Frontal cortex (tissue), 4 donors: ENCODE measurements around the gene SLC8A1. TPM values are rescaled to one million over a fixed set of nuclear protein-coding genes. Genes with fewer than 3 reads are reported as not detected.

ENCODE experiments used
- DNase-seq, 2 donors: peaks; one replicate each; pipeline ENCODE4 v3.0.0; 2012; ENCODE audit warnings: low spot score in 2 of 2
- FAIRE-seq: peaks from 2 replicates; lab custom pipeline; 2012; peaks lifted over from hg19 to GRCh38; lab: Jason Lieb, UNC
- total RNA-seq: library from RNA; depleted of rRNA; stranded (reverse); fragments of >200 nt; gene quantifications from one replicate; pipeline ENCODE4 v1.2.3, GENCODE V29; 2014
- donor health status: control.
- donor health status: control.
- donor health status: control.

The SLC8A1 gene
- total RNA-seq, 1 donor from 2014 or later = 187 TPM

DNA sequence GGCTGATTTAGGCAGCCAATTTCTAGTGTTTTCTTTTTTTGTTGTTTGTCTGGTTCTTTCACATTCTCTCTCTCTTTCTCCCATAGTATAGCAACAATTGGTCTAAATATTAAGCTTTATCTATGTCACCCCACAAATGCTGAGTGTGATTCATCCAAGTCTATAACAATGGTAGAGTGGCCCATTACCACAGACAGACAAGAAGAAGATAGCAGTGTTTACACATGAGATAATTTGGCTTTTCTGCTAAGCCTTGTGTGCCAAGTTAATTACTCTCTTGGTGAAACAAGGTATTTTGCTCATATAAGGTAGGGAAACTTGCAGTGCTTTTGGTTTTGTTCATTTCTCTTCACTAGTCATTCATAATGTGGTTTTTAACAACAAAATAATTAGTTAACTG is 166.5 kb downstream of the SLC8A1 start:
- no peak for FAIRE-seq
- no peak for DNase-seq

DNA sequence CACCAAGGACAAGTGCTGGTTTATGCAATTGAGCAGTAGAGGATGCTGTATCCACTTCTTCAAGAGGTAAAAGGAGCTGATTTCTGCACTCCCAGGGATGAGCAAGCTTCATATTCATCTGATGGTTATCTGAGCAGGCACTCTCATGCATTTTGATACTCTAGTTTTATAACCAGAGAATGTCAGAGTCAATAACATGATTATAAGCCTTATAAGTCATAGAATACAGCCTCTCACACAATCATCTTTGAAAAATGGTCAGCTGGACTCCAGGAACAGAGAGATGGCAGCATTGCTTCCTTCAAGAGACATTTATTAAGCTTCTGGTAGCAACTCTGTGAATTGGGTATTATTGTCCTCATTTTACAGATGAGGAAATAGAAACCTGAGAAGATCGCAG is 167.1 kb downstream of the SLC8A1 start:
- FAIRE-seq = no peak
- no peak for DNase-seq

DNA sequence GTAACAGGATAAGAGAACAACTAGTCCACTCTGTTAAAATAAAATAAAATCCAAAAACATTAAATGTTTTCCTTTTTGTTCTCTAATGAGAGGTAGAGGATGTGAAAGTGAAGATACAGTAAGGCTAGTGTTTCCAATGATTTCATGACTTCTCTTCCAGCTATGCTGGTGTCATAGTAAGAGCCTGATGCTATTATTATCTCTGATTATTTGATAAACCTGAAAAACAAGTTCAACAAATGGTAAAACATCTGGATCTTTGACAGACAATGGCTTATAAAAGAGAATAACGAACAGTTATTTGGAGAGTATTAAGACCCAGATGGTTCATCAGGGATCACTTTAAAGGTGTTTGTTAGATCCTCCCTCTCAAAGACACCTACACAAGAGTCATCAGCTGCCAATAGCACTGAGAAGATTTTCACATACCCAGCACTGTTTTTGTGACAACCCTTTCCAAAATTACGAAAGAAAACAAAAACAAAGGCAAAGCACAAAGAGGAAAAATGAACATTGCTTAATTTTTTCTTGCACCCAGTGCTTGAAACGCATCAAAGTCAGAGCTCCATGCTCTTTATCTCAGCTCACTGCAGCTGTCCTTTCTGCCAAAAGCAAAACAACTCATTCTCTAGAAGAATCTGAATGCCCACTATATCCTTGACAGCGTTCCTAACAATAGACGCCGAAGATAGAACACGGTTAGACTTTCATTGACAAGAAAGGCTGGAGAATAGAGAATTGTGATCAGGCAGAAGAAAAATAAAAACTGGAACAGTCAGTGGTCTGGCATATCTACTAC is 168.6 kb downstream of the SLC8A1 start:
- FAIRE-seq (no peak), DNase-seq (no peak)

DNA sequence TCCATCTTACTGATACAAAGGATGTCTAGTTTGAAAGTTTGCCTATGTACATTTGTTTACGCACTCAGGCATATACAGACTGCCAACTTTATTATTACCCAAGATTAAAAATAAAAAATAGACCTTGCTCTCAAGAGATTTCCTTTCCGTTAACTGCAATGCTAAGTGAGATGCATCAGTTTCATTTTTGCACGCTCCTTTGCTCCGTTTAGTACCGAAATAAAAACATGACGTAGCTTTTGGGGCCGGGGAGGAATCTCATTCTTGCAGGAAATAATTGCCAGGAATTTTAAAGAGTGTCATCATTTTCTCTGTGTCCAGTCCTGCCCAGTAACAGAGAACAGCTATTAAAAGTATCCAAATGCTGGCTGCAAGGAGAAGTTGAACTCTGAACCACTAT is 169.5 kb downstream of the SLC8A1 start:
- DNase-seq (no peak), FAIRE-seq (no peak)

DNA sequence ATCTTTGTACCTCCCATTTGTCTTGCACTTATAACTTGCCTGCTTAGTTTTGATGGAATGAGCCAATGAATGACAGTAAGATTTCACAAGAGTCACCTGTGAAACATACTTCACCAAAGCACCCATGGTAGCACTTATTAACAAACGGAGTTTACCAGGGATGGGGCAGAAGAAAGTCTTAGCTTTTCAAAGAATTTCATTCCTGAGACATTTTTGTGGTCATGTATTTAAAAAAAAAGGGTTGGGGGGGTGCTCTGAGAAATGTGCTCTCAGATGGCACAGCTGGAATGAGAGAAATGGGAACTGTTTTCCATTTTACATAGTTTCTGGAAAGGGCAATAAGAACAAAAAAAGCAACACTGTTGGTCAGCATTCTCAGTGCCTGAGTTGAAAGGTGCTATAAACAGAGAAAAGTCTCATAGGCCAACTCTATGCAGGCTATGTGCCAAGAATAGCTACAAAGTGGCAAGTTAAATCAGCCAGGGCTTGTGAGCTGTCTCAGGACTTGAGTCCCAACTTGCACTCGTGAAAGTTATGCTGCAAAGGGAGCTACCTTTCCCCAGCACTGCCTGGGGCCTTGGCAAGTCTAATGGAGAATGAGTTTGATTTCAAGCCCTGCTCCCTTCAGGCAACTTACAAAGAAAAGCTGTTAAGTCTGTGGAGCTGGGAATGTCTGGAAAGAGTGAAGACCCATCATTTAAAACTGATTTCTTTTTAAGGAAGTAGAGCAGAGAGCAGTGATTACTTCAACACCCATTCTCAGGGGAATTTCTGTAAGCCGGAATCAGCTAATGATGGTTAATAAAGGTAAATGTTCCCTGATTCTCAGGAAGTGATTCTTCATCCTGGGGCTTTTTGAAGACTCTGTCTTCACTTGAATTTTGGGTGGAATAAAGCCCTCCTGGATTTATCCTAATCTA is 170.6 kb downstream of the SLC8A1 start:
- FAIRE-seq (no peak), DNase-seq (no peak)

DNA sequence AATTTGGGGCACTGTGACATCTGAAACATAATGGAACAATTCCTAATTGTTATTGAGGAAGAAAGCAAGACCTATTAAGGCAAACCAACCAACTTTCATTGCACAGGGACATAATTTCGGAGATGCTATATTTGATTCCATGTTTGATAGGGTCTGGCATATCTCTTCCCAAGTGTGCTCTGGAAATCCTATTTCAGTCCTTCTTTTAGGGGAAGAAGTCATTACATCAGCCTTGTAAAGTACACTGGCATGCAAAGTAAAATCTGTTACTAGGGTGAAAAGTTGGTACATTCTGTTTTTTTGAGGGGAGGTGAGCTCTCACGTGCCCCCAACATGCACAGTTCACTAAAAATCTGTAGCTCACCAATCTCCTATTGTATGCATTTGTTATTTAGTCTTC is 172.4 kb downstream of the SLC8A1 start:
- FAIRE-seq (no peak), DNase-seq (no peak)

DNA sequence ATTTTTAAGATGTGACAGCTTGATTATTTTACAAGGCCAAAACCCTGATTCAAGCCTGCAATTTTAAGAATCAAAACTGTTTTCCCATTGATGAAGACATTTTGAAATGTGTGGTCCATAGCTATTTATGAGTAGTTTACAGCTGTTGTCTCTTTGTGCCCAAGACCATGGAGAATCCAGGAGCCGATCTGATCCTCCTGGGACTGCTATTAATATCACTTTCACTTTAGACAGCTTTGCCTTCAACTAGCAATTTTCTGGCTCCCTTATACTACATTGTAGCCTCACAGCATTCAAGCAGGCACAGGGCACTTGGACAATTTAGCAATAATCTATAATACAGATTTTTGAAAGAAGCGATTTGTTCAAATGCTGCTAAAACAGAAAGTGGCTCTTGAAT is 172.9 kb downstream of the SLC8A1 start:
- FAIRE-seq (no peak), DNase-seq (no peak)

DNA sequence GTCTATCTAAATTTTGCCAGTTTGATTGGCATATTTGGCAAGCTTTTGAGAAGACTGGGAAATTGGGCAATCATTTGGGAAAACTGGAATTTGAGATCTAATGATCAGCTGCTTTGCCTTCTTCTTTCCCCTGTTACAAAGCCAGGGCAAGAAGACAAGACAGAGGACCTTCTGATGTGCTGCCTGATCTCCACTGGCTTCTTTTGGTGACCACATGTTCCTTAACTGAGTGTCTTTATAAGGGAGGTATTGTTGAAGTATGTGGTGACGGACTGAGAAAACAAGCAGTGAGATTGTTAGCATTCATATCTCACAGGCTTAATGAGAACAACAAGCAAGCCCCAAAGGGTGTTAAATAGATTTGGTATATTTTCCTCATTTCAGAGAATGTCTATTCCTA is 175.8 kb downstream of the SLC8A1 start:
- FAIRE-seq (no peak), DNase-seq (no peak)

DNA sequence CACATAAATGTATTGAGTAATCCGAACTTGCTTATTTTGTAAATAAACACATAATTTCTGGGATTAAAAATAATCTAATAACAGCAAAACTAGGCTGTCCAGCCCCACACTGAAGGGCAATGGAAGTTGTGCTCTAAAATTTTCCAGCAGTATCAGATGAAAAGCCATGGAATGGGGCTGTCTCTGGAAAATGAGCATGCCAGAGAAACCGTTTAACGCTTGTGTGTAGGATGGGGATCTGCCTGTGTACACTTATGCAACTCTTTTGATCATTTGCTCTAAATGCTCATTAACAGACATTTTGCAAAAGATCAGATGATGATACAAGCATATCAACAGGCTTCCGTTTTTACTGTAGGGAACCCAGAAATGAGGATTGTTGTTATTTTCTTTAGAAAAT is 177.6 kb downstream of the SLC8A1 start:
- FAIRE-seq (no peak), DNase-seq (no peak)

DNA sequence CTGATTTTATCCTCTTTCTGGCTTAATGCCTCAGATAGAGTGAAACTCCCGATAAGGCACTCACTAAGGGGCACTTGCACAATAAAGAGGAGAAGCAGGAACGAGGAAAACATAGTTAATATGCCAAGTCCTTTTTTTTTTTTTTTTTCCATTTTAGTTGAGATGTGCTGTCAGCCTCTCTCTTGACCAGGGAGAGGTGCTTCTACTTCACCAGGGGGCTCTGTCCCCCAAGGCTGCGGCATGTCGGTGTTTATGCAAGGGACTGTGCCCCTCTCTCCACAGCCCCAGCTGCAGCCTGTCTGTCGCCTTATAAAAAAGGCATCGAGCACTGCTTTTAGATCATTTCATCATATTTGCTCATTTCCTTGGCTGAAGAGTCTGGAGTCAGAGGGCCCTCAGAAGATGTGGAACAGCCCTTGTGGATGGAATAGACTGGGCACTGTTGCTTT is 178.1 kb downstream of the SLC8A1 start:
- DNase-seq = no peak
- FAIRE-seq = no peak

DNA sequence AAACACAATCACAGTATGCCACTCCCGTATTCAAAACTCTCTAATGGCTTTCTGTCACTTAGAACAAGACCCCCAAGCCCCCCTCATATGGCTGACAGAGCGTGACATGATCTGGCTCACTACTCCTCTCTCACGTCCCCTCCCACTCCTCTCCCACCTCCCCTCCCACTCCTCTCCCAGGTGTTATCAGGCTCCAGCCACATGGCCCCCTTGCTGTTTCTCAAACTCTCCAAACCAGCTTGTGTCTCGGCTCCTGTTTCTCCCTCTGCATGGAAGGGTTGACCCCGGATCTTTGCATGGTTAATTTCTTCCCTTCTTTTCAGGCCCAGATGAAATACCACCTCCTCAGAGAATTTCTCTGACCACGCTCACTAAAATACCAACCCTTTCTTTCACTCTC is 180.8 kb downstream of the SLC8A1 start:
- DNase-seq (no peak), FAIRE-seq (no peak)

DNA sequence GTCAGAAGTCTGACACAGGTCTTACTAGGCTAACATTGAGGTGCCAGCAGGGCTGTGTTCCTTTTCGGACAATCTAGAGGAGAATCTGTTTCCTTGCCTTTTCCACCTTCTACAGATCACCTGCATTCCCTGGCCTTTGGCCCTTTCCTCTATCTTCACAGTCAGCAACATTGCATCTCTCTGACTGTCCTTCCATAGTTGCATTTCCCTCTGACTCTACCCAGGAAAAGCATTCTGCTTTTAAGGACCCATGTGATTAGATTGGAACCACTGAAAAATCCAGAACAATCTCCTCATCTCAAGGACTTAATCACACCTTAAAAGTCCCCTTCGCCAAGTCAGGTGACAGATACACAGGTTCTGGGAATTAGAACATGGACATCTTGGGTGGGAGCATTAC is 181.5 kb downstream of the SLC8A1 start:
- DNase-seq = no peak
- FAIRE-seq = no peak

DNA sequence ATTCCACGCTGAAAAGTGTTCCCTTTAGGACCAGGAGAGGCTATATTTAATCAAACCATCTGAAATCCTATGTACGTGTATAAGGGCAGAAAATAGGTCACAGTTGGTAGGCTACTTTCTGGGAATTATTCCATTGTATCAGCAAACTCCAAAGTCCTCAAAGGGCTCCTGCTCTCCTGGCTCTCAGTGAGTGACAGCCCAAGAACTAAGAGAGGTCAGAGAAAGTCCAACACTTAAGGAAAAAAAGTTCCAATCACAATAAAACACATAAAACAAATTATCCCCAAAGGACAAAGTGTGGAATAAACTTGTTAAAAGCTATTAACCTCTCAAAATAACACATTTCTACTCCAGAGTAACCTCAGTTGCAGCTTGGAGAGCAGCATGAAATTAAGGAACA is 183.3 kb downstream of the SLC8A1 start:
- no peak for FAIRE-seq
- DNase-seq = no peak

DNA sequence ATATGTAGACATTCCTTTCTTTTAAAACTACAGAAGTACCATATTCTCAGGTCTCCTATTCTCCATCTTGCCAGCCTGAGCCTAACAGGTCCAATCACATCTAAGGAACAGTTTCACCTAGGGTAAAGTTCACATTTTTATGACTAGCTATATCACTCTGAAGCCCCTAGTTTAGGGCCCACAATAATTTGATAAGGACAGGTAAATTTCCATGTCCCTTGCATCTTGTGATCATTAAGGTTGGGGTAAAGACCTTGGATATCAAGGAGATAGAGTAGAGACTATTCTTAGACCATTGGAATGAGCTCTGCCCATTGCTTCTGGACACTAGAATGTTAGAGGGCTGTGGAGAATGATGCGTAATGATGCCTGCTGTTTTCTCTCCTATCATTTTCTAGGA is 185.7 kb downstream of the SLC8A1 start:
- DNase-seq (no peak), FAIRE-seq (no peak)

DNA sequence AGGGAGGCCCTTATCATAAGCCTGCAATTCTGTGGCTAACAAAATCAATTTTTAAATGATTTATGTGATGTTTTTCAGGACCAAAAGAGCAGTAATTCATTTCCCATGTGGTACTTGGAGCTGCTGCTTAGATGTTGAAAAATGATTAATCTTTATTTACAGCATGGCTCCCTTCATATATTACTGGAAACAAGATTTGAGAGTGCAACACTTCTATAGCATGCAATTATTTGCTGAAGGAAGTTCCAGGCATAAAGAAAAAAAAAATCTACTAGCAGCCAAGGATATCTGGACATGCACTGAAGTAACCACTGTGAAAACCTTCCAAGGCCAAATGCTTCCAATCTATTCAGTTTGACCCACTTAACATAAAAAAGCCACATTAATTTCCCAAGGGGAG is 186.3 kb downstream of the SLC8A1 start:
- DNase-seq (no peak), FAIRE-seq (no peak)

DNA sequence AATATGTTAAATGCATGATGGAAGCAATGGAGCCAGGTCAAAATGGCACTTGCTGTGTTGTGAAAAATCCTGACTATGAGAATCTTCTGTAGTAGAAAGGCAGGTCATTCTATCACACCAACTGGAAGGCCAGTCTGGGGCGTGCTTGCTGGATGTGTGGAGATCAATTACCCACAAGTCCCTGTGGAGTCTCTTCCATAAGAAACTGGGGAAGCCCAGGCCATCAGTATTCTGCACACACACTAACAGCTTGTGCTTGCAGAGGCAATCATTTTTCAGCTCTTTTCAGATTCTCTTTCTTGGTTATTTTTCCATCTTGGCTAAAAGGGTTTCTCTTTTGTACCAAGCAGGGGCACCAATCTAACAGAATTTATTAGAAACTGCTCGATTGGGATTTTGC is 190.8 kb downstream of the SLC8A1 start:
- FAIRE-seq (no peak), DNase-seq (no peak)

DNA sequence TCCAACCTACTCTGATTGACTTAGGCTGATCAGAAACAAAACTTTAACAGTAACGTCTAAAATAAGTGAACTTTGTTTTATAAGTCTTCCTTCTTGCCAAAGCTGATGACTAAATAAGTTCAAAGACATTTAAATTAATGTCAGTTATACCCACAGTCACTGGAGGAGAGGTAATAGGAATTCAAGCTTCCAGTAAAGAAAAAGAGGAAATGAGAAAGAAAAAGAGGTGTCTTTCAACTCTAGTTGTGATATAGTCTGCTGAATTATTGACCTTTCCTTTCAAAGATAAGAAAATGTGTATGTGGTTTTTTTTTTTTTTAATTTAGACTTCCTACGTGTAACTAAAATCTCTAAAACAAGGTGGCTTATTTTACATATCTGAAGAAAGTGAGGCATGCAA is 191.5 kb downstream of the SLC8A1 start:
- no peak for FAIRE-seq

DNA sequence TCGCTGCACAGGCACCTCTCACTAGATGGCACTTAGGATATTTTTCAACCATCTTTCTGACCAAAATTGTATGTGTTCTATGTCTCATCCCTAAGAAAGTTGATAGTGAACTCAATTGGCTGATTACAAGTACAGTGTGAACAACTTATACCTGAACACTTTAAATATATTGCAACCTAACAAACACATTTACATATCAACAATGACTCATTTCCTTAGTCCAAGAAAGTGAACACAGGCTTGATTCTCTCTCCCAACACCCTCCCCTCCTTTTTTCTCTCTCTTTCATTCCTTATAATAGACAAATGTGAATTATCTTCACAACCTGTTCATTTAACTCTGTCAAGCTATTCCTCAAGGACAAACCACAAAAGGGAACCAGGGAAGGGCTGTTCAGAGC is 192.0 kb downstream of the SLC8A1 start:
- DNase-seq (no peak), FAIRE-seq (no peak)

More for the DNA sequence above, 191.5 kb downstream of the SLC8A1 start:
- DNase-seq = no peak

DNA sequence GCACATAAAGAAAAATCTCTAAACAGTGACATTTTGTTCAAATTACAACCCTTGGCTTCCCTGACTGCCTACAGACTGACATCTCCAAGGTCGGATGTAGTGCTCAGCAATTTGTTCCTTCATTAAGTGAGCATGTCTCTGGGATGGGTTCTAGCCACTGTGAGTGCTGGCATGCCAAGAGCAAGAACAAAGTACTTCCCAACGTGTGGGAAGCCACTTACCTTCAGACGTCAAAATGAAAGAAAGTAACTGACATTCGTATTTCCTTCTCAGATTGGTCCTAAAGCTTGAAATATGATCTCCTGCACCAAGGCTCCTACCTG is 193.8 kb downstream of the SLC8A1 start:
- FAIRE-seq (no peak), DNase-seq (no peak)

DNA sequence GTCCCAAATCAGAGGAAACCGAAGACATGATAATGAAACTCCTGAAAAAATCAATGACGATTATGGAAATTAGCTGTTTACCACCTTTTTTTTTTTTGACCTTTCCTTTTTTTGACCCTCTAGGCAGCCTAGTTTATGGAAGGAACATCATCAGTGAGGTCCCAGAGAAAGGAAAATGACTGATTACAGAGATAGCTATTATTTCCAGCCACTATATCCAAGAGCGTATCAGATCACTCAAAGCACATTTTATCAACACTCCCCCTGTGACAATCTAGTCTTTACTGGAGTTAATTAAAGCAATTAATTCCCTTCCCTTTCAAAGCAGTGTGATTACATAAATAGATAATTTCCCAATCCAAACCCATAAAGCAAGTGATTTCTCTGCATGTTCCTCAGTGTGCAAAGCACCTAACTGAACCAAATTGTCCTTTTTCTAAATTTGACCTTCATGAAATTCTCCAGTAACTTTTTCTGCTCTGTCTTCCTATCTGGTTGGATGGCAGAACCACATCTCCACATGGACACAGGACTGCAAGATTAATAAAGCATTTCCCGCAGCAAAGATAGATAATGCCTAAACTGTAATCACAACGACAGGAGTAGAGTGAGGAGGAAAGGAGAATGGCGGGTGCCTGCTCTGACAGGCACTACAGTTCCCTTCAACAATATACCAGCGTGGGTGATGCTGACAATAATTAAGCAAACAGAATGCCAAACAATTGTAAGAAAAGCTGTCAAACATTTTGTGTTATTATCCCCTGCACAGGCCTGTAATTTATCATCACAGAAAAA is 194.4 kb downstream of the SLC8A1 start:
- DNase-seq (no peak), FAIRE-seq (no peak)

DNA sequence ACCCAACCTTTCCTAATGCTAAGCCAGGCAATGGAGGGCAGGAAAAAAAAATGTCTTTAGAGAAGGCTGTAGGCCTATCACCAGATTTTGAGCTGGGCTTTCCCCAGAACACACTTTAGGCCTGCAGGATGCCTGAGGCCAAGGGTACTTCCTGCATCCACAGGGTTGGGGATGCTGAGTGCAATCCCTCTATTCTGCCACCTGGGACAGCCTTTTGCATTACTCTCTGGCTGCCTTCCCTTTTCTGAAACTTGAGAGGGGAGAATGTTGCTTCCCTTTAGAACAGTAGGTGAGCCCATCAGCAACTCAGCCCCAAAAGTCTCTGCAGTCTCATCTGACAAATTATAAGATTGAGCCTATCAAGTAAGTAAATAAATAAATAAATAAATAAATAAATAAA is 195.2 kb downstream of the SLC8A1 start:
- FAIRE-seq (no peak), DNase-seq (no peak)
